CD4-positive, alpha-beta T cell (primary cell): Measurements from ENCODE around the gene PHACTR3. TPM values are rescaled to one million over a fixed set of nuclear protein-coding genes. Genes with fewer than 3 reads are reported as not detected.

ENCODE experiments used
- ATAC-seq: fragments of 200-7000 bp; cut with Tn5 transposase; one replicate; pipeline ENCODE4 v1.10.0; 2022; ENCODE audit warnings: mild to moderate bottlenecking; ENCODE audit not compliant: poor library complexity
- CTCF ChIA-PET: fragments of 350-600 bp; sonication (Branson Sonifier 250); formaldehyde crosslinking; loops from one replicate; lab custom pipeline; 2021; ENCODE audit warnings: antibody characterized with exemption, inconsistent platforms; lab: Charles Lee
- POLR2A ChIA-PET: fragments of 350-600 bp; sonication (Branson Sonifier 250); formaldehyde crosslinking; loops from one replicate; lab custom pipeline; 2021; ENCODE audit warnings: antibody characterized with exemption, inconsistent platforms; lab: Charles Lee
- DNase-seq, 14 experiments: peaks; one replicate each; pipeline ENCODE4 v3.0.0-alpha.2; 2013 to 2020; ENCODE audit warnings: mixed read lengths in 2 of 14
- H3K27ac ChIP-seq, 2 donors: one replicate each; pipeline versions ENCODE4 v1.5.1 to v1.7.0; 2013; ENCODE audit warnings: low read length in 2 of 2, low read depth in 1 of 2, mild to moderate bottlenecking in 1 of 2
- H3K27me3 ChIP-seq, 2 experiments: 1 replicate in 1 of 2; 2 replicates in 1 of 2; pipeline versions ENCODE4 v1.6.1 to v1.7.0; 2013; ENCODE audit warnings: low read length in 2 of 2, control low read depth in 1 of 2, mild to moderate bottlenecking in 1 of 2, moderate library complexity in 1 of 2; ENCODE audit not compliant: insufficient read depth in 2 of 2, control insufficient read depth in 1 of 2
- H3K36me3 ChIP-seq: one replicate; pipeline ENCODE4 v1.6.1; 2013; ENCODE audit warnings: low read length, control low read depth; ENCODE audit not compliant: insufficient read depth
- H3K4me1 ChIP-seq: one replicate; pipeline ENCODE4 v1.6.1; 2013; ENCODE audit warnings: low read length, control low read depth; ENCODE audit not compliant: insufficient read depth
- H3K4me3 ChIP-seq: one replicate; pipeline ENCODE4 v1.5.1; 2013; ENCODE audit warnings: mild to moderate bottlenecking, low read length, moderate library complexity
- H3K9me3 ChIP-seq, 2 experiments: 1 replicate in 1 of 2; 2 replicates in 1 of 2; pipeline versions ENCODE4 v1.6.1 to v1.7.0; 2013; ENCODE audit warnings: low read length in 2 of 2, mild to moderate bottlenecking in 2 of 2, control low read depth in 1 of 2, moderate library complexity in 1 of 2; ENCODE audit not compliant: control insufficient read depth in 1 of 2, insufficient read depth in 1 of 2
- H3K27ac Mint-ChIP-seq: one replicate; pipeline ENCODE4 v1.8.0; 2020; ENCODE audit warnings: mixed read lengths
- H3K27me3 Mint-ChIP-seq: one replicate; pipeline ENCODE4 v1.8.0; 2021; ENCODE audit warnings: mixed read lengths
- H3K36me3 Mint-ChIP-seq: one replicate; pipeline ENCODE4 v1.8.0; 2021; ENCODE audit warnings: low read depth, mixed read lengths
- H3K4me1 Mint-ChIP-seq: one replicate; pipeline ENCODE4 v1.8.0; 2021; ENCODE audit warnings: low read depth, mixed read lengths
- H3K4me3 Mint-ChIP-seq: one replicate; pipeline ENCODE4 v1.8.0; 2020; ENCODE audit warnings: mild to moderate bottlenecking, mixed read lengths
- H3K9me3 Mint-ChIP-seq: one replicate; pipeline ENCODE4 v1.8.0; 2020; ENCODE audit warnings: mixed read lengths
- intact Hi-C, 2 experiments: fragments of 100-400 bp; cut with DNase I in 1 of 2; cut with micrococcal nuclease in 1 of 2; formaldehyde crosslinking; loops; one replicate each; pipeline versions ENCODE4 v1.15.1 to v1.9.0; 2023 to 2025; cut with DNase I, micrococcal nuclease
- total RNA-seq, 174 experiments: library from RNA in 2 of 174; stranded (reverse) in 2 of 174; gene quantifications; one replicate each; pipeline ENCODE4 v1.2.3 and lab custom pipeline; 2021 to 2026
- TF ChIP-seq, protein P1 (sequence below): fragments of 200-600 bp; IDR thresholded peaks from one replicate; pipeline ENCODE4 v1.8.0; 2022; ENCODE audit warnings: antibody characterized with exemption, mild to moderate bottlenecking

PHACTR3 gene
- total RNA-seq, 2 experiments from 2014 or later: not detected

DNA sequence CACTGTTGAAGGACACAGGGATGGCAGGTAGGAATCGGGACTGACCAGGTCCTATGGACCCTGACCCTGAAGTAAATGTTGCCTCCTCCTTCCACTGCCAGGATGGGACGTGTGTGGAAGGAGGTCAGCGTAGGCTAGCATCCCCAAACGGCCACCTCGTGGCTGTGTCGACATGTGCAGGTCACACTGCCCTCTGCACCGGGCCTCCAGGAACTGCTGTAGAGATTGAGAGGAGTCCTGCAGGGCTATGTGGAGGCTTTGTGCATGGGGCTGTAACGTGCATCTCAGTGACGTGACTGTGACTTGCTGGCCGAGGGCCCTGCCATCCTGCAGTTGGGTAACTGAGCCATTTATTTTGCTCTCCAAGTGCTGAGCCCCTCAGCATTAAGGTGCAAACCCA is 149.5 kb downstream of the PHACTR3 start:
- DNase-seq (no peak), ATAC-seq (no peak)
- Histone ChIP-seq H3K4me1 (no peaks in the 10 kb centered on the region), H3K27ac (no peak overlapping the region), H3K9me3 (peaks cover 0 to 12% of the 10 kb centered on the region in 2 experiments), H3K36me3 (no peaks in the 10 kb centered on the region), H3K27me3 (no peaks in the 10 kb centered on the region), H3K4me3 (no peak overlapping the region)
- Mint-ChIP-seq H3K27me3 (peaks cover 38% of the 10 kb centered on the region), H3K4me1 (no peaks in the 10 kb centered on the region), H3K36me3 (no peaks in the 10 kb centered on the region), H3K4me3 (no peak overlapping the region), H3K27ac (no peak overlapping the region), H3K9me3 (no peaks in the 10 kb centered on the region)
- ChIA-PET POLR2A (no interaction called here), CTCF (no interaction called here)
- TF ChIP-seq, protein P1, sequence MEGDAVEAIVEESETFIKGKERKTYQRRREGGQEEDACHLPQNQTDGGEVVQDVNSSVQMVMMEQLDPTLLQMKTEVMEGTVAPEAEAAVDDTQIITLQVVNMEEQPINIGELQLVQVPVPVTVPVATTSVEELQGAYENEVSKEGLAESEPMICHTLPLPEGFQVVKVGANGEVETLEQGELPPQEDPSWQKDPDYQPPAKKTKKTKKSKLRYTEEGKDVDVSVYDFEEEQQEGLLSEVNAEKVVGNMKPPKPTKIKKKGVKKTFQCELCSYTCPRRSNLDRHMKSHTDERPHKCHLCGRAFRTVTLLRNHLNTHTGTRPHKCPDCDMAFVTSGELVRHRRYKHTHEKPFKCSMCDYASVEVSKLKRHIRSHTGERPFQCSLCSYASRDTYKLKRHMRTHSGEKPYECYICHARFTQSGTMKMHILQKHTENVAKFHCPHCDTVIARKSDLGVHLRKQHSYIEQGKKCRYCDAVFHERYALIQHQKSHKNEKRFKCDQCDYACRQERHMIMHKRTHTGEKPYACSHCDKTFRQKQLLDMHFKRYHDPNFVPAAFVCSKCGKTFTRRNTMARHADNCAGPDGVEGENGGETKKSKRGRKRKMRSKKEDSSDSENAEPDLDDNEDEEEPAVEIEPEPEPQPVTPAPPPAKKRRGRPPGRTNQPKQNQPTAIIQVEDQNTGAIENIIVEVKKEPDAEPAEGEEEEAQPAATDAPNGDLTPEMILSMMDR: no peak
- intact Hi-C loops: no loop called here

GRCh38 chr20:59754551-59754950 is 150.2 kb downstream of the PHACTR3 start:
- H3K4me3 Mint-ChIP-seq: no peak overlapping the region
- H3K27me3 Mint-ChIP-seq: peaks cover 33% of the 10 kb centered on the region
- Histone ChIP-seq H3K36me3 (no peaks in the 10 kb centered on the region), H3K9me3 (peaks cover 0 to 12% of the 10 kb centered on the region in 2 experiments), H3K4me1 (no peaks in the 10 kb centered on the region), H3K27ac (no peak overlapping the region), H3K4me3 (no peak overlapping the region), H3K27me3 (no peaks in the 10 kb centered on the region)
- H3K36me3 Mint-ChIP-seq: no peaks in the 10 kb centered on the region
- no peak overlapping the region for H3K27ac Mint-ChIP-seq
- no peak for DNase-seq
- H3K4me1 Mint-ChIP-seq: no peaks in the 10 kb centered on the region
- H3K9me3 Mint-ChIP-seq: no peaks in the 10 kb centered on the region
- intact Hi-C loops: no loop called here
- CTCF ChIA-PET: no interaction called here
- ATAC-seq: no peak
- TF ChIP-seq, protein P1: no peak
- POLR2A ChIA-PET: no interaction called here

DNA sequence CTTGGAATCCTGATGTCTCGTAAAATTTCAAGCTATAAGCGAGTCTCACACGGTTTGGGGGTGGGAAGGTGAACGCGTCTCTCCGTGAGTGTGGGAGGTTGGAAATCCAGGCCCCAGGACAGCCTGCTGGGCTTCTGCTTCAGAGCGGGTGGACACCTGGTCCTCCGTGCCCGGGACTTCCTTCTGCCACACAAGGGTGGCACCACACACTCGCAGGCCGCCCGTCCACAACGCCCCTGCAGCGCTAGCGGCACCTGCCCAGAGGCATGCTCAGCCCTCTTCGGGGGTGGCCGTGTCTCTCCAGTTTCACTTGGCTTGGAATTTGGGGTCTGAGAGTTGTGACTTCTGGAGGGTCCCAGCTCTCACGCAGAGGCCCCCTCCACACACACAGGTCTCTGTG is 151.9 kb downstream of the PHACTR3 start:
- peaks cover 0 to 4% of the 10 kb centered on the region in 2 experiments for H3K9me3 ChIP-seq
- H3K27ac ChIP-seq: no peak overlapping the region
- Mint-ChIP-seq H3K27me3 (peaks cover 28% of the 10 kb centered on the region), H3K4me1 (no peaks in the 10 kb centered on the region), H3K27ac (no peak overlapping the region), H3K36me3 (no peaks in the 10 kb centered on the region), H3K4me3 (no peak overlapping the region), H3K9me3 (no peaks in the 10 kb centered on the region)
- no peaks in the 10 kb centered on the region for H3K4me1 ChIP-seq
- no peaks in the 10 kb centered on the region for H3K36me3 ChIP-seq
- H3K27me3 ChIP-seq: no peaks in the 10 kb centered on the region
- intact Hi-C loops: no loop called here
- TF ChIP-seq, protein P1: no peak
- ATAC-seq (no peak), DNase-seq (no peak)
- H3K4me3 ChIP-seq: no peak overlapping the region
- CTCF ChIA-PET: no interaction called here
- POLR2A ChIA-PET: no interaction called here
